Liver (tissue), 3 donors: ENCODE measurements around the gene LHFPL2.

ENCODE experiments used
- ATF3 ChIP-seq: IDR thresholded peaks from 2 replicates; pipeline ENCODE4 v1.6.1; 2016; ENCODE audit warnings: antibody characterized with exemption
- CTCF ChIP-seq: fragments of 150-350 bp; IDR thresholded peaks from 2 replicates; pipeline ENCODE4 v1.5.1; 2017; ENCODE audit warnings: improper control_type of control experiment, low read depth, low read length; ENCODE audit not compliant: missing input control
- FOXA1 ChIP-seq: IDR thresholded peaks from 2 replicates; pipeline ENCODE4 v1.6.1; 2016; ENCODE audit warnings: antibody characterized with exemption
- GABPA ChIP-seq, 2 donors: IDR thresholded peaks in 1 of 2; conservative IDR thresholded peaks in 1 of 2; 2 replicates each; pipeline ENCODE4 v1.6.1; 2016; ENCODE audit warnings: antibody characterized with exemption in 2 of 2, mild to moderate bottlenecking in 1 of 2, moderate library complexity in 1 of 2
- HNF4A ChIP-seq, 2 donors: conservative IDR thresholded peaks; 2 replicates each; pipeline ENCODE4 v1.6.1; 2016; ENCODE audit warnings: antibody characterized with exemption in 2 of 2, mild to moderate bottlenecking in 2 of 2
- MAX ChIP-seq: IDR thresholded peaks from 2 replicates; pipeline ENCODE4 v1.6.1; 2016; ENCODE audit warnings: antibody characterized with exemption
- RAD21 ChIP-seq, 2 donors: IDR thresholded peaks; 2 replicates each; pipeline ENCODE4 v1.6.1; 2016; ENCODE audit warnings: antibody characterized with exemption in 2 of 2, mild to moderate bottlenecking in 2 of 2
- REST ChIP-seq: IDR thresholded peaks from 2 replicates; pipeline ENCODE4 v1.6.1; 2016; ENCODE audit warnings: antibody characterized with exemption, mild to moderate bottlenecking
- RXRA ChIP-seq, 2 donors: IDR thresholded peaks; 2 replicates each; pipeline ENCODE4 v1.6.1; 2017 to 2018; ENCODE audit warnings: antibody characterized with exemption in 2 of 2, mild to moderate bottlenecking in 1 of 2
- YY1 ChIP-seq: IDR thresholded peaks from 2 replicates; pipeline ENCODE4 v1.6.1; 2016; ENCODE audit warnings: antibody characterized with exemption, mild to moderate bottlenecking
- ZBTB33 ChIP-seq: IDR thresholded peaks from 2 replicates; pipeline ENCODE4 v1.6.1; 2016; ENCODE audit warnings: antibody characterized with exemption
- donor health status: healthy.
- donor health status: healthy.

GRCh38 chr5:78511121-78511906 lies 137.3 kb downstream of the LHFPL2 start:
- TF ChIP-seq CTCF = no peak
- TF ChIP-seq MAX = no peak
- no peak for TF ChIP-seq YY1
- no peak for TF ChIP-seq REST
- no peak for TF ChIP-seq ATF3
- no peak for TF ChIP-seq RAD21 (IDR thresholded peaks at IDR 0.05)
- no peak for TF ChIP-seq ZBTB33
- TF ChIP-seq FOXA1 = no peak
- no peak for TF ChIP-seq RXRA (IDR thresholded peaks at IDR 0.05)
- TF ChIP-seq GABPA (IDR thresholded peaks at IDR 0.05 in 1 of 2, conservative IDR thresholded peaks at IDR 0.05 in 1 of 2) = no peak
- TF ChIP-seq HNF4A (conservative IDR thresholded peaks at IDR 0.05) = no peak
